MM.1S (cell line): ENCODE results near the gene MEX3D.

ENCODE experiments used
- EZH2 ChIP-seq: fragments of 300-600 bp; sonication (generic); optimal IDR thresholded peaks from 2 replicates; pipeline ENCODE3; 2017; ENCODE audit warnings: low read depth, mild to moderate bottlenecking, antibody characterized with exemption, low read length, mixed read lengths
- EZH2phosphoT487 ChIP-seq: fragments of 300-600 bp; sonication (generic); IDR thresholded peaks from 2 replicates; pipeline ENCODE4 v1.6.1; 2018; ENCODE audit warnings: antibody characterized with exemption, low read length
- TF ChIP-seq, protein P1 (sequence below): fragments of 300-600 bp; sonication (generic); IDR thresholded peaks from 2 replicates; pipeline ENCODE4 v1.5.1; 2016; ENCODE audit warnings: antibody characterized with exemption, low read length, mixed read lengths

DNA sequence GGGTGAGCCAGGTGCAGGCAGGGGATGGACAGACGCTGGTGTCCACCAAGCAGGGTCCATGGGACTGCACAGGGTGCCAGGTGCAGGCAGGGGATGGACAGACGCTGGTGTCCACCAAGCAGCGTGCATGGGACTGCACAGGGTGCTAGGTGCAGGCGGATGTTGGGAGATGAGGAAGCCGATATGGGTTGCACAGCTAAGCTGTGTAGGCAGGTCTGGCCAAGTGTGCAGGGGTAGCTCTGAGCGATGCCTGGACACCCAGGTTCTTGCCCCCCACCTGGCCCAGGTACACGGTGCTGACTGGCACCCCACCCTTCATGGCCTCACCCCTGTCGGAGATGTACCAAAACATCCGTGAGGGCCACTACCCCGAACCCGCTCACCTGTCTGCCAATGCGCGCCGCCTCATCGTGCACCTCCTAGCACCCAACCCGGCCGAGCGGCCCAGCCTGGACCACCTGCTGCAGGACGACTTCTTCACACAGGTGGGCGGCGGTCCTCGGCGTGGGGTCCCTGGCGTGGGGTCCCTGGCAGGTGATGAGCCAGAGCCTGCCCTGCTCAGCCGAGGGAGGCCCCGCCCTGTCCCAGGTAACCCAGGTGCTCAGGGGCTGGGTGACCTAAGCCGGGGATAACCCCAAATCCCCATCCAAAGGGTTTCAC, 40.3 kb downstream of the MEX3D start:
- no peak for TF ChIP-seq EZH2
- TF ChIP-seq, protein P1, sequence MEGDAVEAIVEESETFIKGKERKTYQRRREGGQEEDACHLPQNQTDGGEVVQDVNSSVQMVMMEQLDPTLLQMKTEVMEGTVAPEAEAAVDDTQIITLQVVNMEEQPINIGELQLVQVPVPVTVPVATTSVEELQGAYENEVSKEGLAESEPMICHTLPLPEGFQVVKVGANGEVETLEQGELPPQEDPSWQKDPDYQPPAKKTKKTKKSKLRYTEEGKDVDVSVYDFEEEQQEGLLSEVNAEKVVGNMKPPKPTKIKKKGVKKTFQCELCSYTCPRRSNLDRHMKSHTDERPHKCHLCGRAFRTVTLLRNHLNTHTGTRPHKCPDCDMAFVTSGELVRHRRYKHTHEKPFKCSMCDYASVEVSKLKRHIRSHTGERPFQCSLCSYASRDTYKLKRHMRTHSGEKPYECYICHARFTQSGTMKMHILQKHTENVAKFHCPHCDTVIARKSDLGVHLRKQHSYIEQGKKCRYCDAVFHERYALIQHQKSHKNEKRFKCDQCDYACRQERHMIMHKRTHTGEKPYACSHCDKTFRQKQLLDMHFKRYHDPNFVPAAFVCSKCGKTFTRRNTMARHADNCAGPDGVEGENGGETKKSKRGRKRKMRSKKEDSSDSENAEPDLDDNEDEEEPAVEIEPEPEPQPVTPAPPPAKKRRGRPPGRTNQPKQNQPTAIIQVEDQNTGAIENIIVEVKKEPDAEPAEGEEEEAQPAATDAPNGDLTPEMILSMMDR, result no peak
- TF ChIP-seq EZH2phosphoT487, result no peak
